SK-N-SH treated with all-trans-retinoic acid at 6 μM for 48 hours (cell line): Measurements from ENCODE around the gene DYNLT3.

Experiments used
- ATAC-seq: fragments of 200-7000 bp; cut with Tn5 transposase; 3 replicates; pipeline ENCODE4 v1.9.1; 2020; ENCODE audit warnings: mild to moderate bottlenecking, moderate library complexity
- ARNTL ChIP-seq: fragments of 450-650 bp; formaldehyde crosslinking; IDR thresholded peaks from 2 replicates; pipeline ENCODE4 v1.5.0; 2020; ENCODE audit warnings: low read depth, mild to moderate bottlenecking, moderate library complexity, borderline replicate concordance
- BACH2 ChIP-seq: fragments of 250-450 bp; sonication (Bioruptor Pico); IDR thresholded peaks from 2 replicates; pipeline ENCODE4 v1.9.0; 2021; ENCODE audit warnings: mild to moderate bottlenecking, borderline replicate concordance
- CSDC2 ChIP-seq: fragments of 250-450 bp; sonication (Bioruptor Pico); IDR thresholded peaks from 2 replicates; pipeline ENCODE4 v1.5.0; 2020; ENCODE audit warnings: mild to moderate bottlenecking, moderate library complexity
- ESRRG ChIP-seq: fragments of 250-450 bp; sonication (Bioruptor Pico); IDR thresholded peaks from 2 replicates; pipeline ENCODE4 v1.6.1; 2021; ENCODE audit warnings: mild to moderate bottlenecking
- GLIS3 ChIP-seq: fragments of 250-450 bp; sonication (Bioruptor Pico); IDR thresholded peaks from 2 replicates; pipeline ENCODE4 v1.5.0; 2020; ENCODE audit warnings: mild to moderate bottlenecking, moderate library complexity
- ISL1 ChIP-seq: fragments of 250-450 bp; sonication (Bioruptor Pico); IDR thresholded peaks from 2 replicates; pipeline ENCODE4 v2.1.2; 2022; ENCODE audit warnings: mild to moderate bottlenecking, moderate library complexity
- OSR1 ChIP-seq: fragments of 250-450 bp; sonication (Bioruptor Pico); IDR thresholded peaks from 2 replicates; pipeline ENCODE4 v1.8.0; 2022; ENCODE audit warnings: moderate library complexity, mild to moderate bottlenecking, inconsistent platforms
- PPARA ChIP-seq: fragments of 250-450 bp; sonication (Bioruptor Pico); IDR thresholded peaks from 2 replicates; pipeline ENCODE4 v1.5.0; 2020; ENCODE audit warnings: mild to moderate bottlenecking, borderline replicate concordance
- RARB ChIP-seq: fragments of 250-450 bp; sonication (Bioruptor Pico); IDR thresholded peaks from 2 replicates; pipeline ENCODE4 v1.8.0; 2021; ENCODE audit warnings: mild to moderate bottlenecking, moderate library complexity
- SNAI2 ChIP-seq: fragments of 250-450 bp; sonication (Bioruptor Pico); IDR thresholded peaks from 2 replicates; pipeline ENCODE4 v1.5.0; 2020; ENCODE audit warnings: mild to moderate bottlenecking, moderate library complexity
- TCF4 ChIP-seq: fragments of 250-450 bp; sonication (Bioruptor Pico); IDR thresholded peaks from 2 replicates; pipeline ENCODE4 v1.8.0; 2021; ENCODE audit warnings: mild to moderate bottlenecking, moderate library complexity, borderline replicate concordance
- TOX ChIP-seq: fragments of 250-450 bp; sonication (Bioruptor Pico); IDR thresholded peaks from 2 replicates; pipeline ENCODE4 v1.8.0; 2021; ENCODE audit warnings: mild to moderate bottlenecking, moderate library complexity, borderline replicate concordance
- ZC3H10 ChIP-seq: fragments of 250-450 bp; sonication (Bioruptor Pico); IDR thresholded peaks from 2 replicates; pipeline ENCODE4 v1.5.1; 2021; ENCODE audit warnings: mild to moderate bottlenecking, moderate library complexity
- ZFP3 ChIP-seq: fragments of 250-450 bp; sonication (Bioruptor Pico); IDR thresholded peaks from 2 replicates; pipeline ENCODE4 v1.5.0; 2020; ENCODE audit warnings: mild to moderate bottlenecking, moderate library complexity
- ZFP30 ChIP-seq: fragments of 450-650 bp; formaldehyde crosslinking; IDR thresholded peaks from 2 replicates; pipeline ENCODE4 v1.5.0; 2022; ENCODE audit warnings: mild to moderate bottlenecking, moderate library complexity
- ZNF565 ChIP-seq: fragments of 450-650 bp; formaldehyde crosslinking; conservative IDR thresholded peaks from 2 replicates; pipeline ENCODE4 v1.5.0; 2020; ENCODE audit warnings: low read depth, mild to moderate bottlenecking, moderate library complexity
- ZNF70 ChIP-seq: fragments of 450-650 bp; formaldehyde crosslinking; IDR thresholded peaks from 2 replicates; pipeline ENCODE4 v1.5.0; 2020; ENCODE audit warnings: mild to moderate bottlenecking, moderate library complexity
- ZNF8 ChIP-seq: fragments of 450-650 bp; formaldehyde crosslinking; IDR thresholded peaks from 2 replicates; pipeline ENCODE4 v1.5.0; 2020; ENCODE audit warnings: mild to moderate bottlenecking, moderate library complexity
- TF ChIP-seq, protein P1 (sequence below): fragments of 250-450 bp; sonication (Bioruptor Pico); IDR thresholded peaks from 2 replicates; pipeline ENCODE4 v1.5.1; 2021; ENCODE audit warnings: mild to moderate bottlenecking, moderate library complexity
- TF ChIP-seq, protein P2 (sequence below): fragments of 250-450 bp; sonication (Bioruptor Pico); IDR thresholded peaks from 2 replicates; pipeline ENCODE4 v1.5.1; 2020; ENCODE audit warnings: low read depth, mild to moderate bottlenecking, moderate library complexity
- TF ChIP-seq, protein P3 (sequence below): fragments of 250-450 bp; sonication (Bioruptor Pico); IDR thresholded peaks from 2 replicates; pipeline ENCODE4 v1.8.0; 2020; ENCODE audit warnings: mild to moderate bottlenecking, moderate library complexity, borderline replicate concordance
- TF ChIP-seq, protein P4 (sequence below): fragments of 250-450 bp; sonication (Bioruptor Pico); IDR thresholded peaks from 2 replicates; pipeline ENCODE4 v1.8.0; 2021; ENCODE audit warnings: low read depth, mild to moderate bottlenecking, moderate library complexity, borderline replicate concordance

Gene DYNLT3

DNA sequence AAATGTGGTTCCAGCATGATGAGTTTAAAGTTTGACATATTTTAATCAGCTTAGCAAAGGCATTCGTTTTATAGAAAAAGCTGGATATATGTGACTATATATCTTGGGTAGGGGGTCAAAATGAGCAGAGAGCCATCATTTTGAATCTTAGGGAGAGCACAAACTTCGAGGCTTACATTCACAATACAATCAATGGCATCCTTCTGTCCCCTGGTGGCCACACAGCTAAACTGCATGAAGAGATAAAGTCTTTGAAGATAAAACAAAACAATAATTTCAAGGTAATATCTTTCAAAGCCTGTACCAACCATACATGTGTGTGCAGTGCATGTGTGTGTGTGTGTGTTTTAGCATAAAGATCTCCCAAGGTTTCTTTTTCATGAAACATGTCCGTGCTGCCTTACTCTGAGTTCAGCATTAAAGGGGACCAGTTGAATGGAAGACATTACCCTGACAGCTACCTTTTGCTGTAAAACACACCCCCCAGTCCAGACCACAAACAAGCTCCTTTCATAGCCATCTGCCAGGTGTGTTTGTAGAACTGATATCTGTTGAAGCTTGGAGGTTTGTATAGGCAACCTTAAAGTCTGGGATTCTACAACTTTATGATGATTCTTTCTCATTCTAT, 22.0 kb downstream of the DYNLT3 start (continued):
- TF ChIP-seq, protein P1, sequence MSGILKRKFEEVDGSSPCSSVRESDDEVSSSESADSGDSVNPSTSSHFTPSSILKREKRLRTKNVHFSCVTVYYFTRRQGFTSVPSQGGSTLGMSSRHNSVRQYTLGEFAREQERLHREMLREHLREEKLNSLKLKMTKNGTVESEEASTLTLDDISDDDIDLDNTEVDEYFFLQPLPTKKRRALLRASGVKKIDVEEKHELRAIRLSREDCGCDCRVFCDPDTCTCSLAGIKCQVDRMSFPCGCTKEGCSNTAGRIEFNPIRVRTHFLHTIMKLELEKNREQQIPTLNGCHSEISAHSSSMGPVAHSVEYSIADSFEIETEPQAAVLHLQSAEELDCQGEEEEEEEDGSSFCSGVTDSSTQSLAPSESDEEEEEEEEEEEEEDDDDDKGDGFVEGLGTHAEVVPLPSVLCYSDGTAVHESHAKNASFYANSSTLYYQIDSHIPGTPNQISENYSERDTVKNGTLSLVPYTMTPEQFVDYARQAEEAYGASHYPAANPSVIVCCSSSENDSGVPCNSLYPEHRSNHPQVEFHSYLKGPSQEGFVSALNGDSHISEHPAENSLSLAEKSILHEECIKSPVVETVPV (CRISPR knock-in tag) = no peak
- TF ChIP-seq ARNTL (CRISPR knock-in tag) (no peak), ESRRG (CRISPR knock-in tag) (no peak), GLIS3 (CRISPR knock-in tag) (no peak), SNAI2 (CRISPR knock-in tag) (no peak), ZC3H10 (no peak), ZFP30 (no peak)
- TF ChIP-seq, protein P2, sequence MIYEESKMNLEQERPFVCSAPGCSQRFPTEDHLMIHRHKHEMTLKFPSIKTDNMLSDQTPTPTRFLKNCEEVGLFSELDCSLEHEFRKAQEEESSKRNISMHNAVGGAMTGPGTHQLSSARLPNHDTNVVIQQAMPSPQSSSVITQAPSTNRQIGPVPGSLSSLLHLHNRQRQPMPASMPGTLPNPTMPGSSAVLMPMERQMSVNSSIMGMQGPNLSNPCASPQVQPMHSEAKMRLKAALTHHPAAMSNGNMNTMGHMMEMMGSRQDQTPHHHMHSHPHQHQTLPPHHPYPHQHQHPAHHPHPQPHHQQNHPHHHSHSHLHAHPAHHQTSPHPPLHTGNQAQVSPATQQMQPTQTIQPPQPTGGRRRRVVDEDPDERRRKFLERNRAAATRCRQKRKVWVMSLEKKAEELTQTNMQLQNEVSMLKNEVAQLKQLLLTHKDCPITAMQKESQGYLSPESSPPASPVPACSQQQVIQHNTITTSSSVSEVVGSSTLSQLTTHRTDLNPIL = no peak

DNA sequence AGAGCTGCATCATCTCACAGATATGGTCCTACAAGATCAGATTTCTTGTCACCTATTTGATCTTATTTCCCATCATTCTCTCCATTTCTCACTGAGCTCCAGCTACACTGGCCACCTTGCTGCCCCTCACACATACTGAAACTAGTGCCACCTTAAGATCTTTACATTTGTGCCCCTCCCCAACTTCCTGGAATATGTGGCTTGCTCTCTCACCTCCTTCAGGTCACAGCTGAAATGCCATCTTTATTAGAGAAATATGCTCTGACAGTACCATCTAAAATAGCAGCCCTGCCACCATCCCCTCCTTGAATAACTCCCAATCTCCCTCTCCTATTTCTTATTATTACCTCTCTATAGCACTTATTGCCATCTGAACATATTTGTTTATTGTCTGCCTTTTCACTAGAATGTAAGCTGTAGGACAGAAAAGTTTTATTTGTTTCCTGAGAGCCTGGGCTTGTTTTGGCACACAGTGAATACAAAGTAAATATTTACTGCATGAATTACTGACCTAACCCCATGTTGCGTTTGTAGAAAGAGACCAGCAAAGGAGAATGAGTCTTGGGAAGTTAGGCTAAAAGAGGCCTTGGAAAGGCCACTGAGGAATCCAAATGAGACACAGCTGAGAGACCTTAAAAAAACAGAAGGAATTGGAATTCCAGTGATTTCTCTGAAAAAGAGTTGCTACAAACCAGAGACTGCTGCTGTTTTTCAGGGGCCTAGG, 22.7 kb downstream of the DYNLT3 start:
- TF ChIP-seq GLIS3 (CRISPR knock-in tag) = no peak
- TF ChIP-seq ZFP3 (CRISPR knock-in tag) = no peak
- no peak for TF ChIP-seq TCF4 (CRISPR knock-in tag)
- TF ChIP-seq ZNF70 = no peak
- TF ChIP-seq ZNF8 (CRISPR knock-in tag) = no peak
- no peak for TF ChIP-seq ZFP30
- TF ChIP-seq, protein P2 = no peak
- TF ChIP-seq ZNF565 (CRISPR knock-in tag) = no peak
- no peak for ATAC-seq

DNA sequence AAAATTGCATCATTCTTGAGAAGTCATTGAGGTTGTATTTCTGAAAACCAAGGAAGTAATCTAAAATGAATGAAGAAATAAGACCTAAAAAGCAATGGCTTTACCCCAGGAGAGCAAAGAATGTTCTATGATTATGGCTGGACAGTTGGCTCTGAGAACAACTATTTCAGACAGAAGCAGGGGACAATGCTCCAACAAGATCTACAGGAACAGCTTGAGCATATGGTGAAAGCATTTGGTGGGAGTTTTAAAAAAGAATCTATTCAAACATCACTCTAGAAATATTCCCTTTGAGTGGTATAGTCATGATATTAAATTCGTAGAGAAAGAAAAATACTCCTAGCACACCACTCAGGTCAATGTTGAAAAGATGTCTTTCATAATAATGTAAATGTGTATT, 26.7 kb downstream of the DYNLT3 start:
- ATAC-seq = no peak
- TF ChIP-seq BACH2 (no peak), ZNF8 (CRISPR knock-in tag) (no peak), OSR1 (CRISPR knock-in tag) (no peak), RARB (CRISPR knock-in tag) (no peak)
- TF ChIP-seq, all 23 proteins: peak for 0

DNA sequence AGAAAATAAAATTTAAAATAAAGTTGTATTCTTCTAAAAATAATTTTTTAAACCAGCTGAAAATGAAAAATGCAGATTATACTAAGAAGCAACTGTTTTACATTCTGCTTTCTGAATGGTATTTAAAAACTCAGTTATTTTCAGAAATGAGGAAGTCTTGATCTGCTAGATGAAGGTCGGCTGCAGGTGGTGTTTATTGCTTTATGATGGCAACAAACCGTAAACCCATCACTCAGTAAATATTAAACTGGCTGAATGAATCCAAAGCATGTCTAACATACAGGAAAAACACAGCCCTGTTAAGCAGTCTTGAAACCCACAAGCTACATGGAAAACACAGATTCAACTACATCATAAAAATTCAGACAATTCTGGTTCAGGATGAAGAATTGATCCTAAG, 29.3 kb downstream of the DYNLT3 start:
- no peak for ATAC-seq
- TF ChIP-seq, protein P3, sequence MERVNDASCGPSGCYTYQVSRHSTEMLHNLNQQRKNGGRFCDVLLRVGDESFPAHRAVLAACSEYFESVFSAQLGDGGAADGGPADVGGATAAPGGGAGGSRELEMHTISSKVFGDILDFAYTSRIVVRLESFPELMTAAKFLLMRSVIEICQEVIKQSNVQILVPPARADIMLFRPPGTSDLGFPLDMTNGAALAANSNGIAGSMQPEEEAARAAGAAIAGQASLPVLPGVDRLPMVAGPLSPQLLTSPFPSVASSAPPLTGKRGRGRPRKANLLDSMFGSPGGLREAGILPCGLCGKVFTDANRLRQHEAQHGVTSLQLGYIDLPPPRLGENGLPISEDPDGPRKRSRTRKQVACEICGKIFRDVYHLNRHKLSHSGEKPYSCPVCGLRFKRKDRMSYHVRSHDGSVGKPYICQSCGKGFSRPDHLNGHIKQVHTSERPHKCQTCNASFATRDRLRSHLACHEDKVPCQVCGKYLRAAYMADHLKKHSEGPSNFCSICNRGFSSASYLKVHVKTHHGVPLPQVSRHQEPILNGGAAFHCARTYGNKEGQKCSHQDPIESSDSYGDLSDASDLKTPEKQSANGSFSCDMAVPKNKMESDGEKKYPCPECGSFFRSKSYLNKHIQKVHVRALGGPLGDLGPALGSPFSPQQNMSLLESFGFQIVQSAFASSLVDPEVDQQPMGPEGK (CRISPR knock-in tag) = no peak
- TF ChIP-seq CSDC2 (no peak), ZC3H10 (no peak), PPARA (CRISPR knock-in tag) (no peak), SNAI2 (CRISPR knock-in tag) (no peak), BACH2 (no peak), ARNTL (CRISPR knock-in tag) (no peak), ZNF8 (CRISPR knock-in tag) (no peak), ISL1 (CRISPR knock-in tag) (no peak), ZNF70 (no peak), ESRRG (CRISPR knock-in tag) (no peak), RARB (CRISPR knock-in tag) (no peak), TOX (CRISPR knock-in tag) (no peak), ZFP30 (no peak), OSR1 (CRISPR knock-in tag) (no peak), GLIS3 (CRISPR knock-in tag) (no peak)
- TF ChIP-seq, protein P4, sequence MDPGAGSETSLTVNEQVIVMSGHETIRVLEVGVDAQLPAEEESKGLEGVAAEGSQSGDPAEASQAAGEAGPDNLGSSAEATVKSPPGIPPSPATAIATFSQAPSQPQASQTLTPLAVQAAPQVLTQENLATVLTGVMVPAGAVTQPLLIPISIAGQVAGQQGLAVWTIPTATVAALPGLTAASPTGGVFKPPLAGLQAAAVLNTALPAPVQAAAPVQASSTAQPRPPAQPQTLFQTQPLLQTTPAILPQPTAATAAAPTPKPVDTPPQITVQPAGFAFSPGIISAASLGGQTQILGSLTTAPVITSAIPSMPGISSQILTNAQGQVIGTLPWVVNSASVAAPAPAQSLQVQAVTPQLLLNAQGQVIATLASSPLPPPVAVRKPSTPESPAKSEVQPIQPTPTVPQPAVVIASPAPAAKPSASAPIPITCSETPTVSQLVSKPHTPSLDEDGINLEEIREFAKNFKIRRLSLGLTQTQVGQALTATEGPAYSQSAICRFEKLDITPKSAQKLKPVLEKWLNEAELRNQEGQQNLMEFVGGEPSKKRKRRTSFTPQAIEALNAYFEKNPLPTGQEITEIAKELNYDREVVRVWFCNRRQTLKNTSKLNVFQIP (CRISPR knock-in tag) = no peak
- TF ChIP-seq, protein P2 = no peak
- TF ChIP-seq, protein P1 (CRISPR knock-in tag) = no peak
